Osteocyte (in vitro differentiated cells): ENCODE data around the gene MPL. TPM values are rescaled to one million over a fixed set of nuclear protein-coding genes. Genes with fewer than 3 reads are reported as not detected.

ENCODE experiments used
- DNase-seq: peaks from one replicate; pipeline ENCODE4 v3.0.0; 2021; ENCODE audit warnings: mixed read lengths; ENCODE audit not compliant: unreplicated experiment; ENCODE audit errors: extremely low spot score
- H3K27ac Mint-ChIP-seq: one replicate; pipeline ENCODE4 v1.8.0; 2021; ENCODE audit warnings: mild to moderate bottlenecking, mixed read lengths; ENCODE audit not compliant: unreplicated experiment
- H3K27me3 Mint-ChIP-seq: one replicate; pipeline ENCODE4 v1.8.0; 2021; ENCODE audit warnings: mixed read lengths; ENCODE audit not compliant: unreplicated experiment
- H3K36me3 Mint-ChIP-seq: one replicate; pipeline ENCODE4 v1.8.0; 2021; ENCODE audit warnings: mixed read lengths; ENCODE audit not compliant: unreplicated experiment
- H3K4me1 Mint-ChIP-seq: one replicate; pipeline ENCODE4 v1.8.0; 2021; ENCODE audit warnings: mixed read lengths; ENCODE audit not compliant: unreplicated experiment
- H3K4me3 Mint-ChIP-seq: one replicate; pipeline ENCODE4 v1.8.0; 2021; ENCODE audit warnings: mild to moderate bottlenecking, moderate library complexity, mixed read lengths; ENCODE audit not compliant: unreplicated experiment
- H3K9me3 Mint-ChIP-seq: one replicate; pipeline ENCODE4 v1.8.0; 2021; ENCODE audit warnings: mixed read lengths; ENCODE audit not compliant: unreplicated experiment
- total RNA-seq: library from RNA; stranded (reverse); gene quantifications from 2 replicates; pipeline ENCODE4 v1.2.1, GENCODE V29; 2021
- TF ChIP-seq, protein P1 (sequence below): fragments of 200-600 bp; sonication (generic); IDR thresholded peaks from 2 replicates; pipeline ENCODE4 v1.5.0; 2021; ENCODE audit warnings: antibody characterized with exemption, mild to moderate bottlenecking, moderate library complexity

Gene MPL
- total RNA-seq, 1 donor from 2014 or later = not detected

DNA sequence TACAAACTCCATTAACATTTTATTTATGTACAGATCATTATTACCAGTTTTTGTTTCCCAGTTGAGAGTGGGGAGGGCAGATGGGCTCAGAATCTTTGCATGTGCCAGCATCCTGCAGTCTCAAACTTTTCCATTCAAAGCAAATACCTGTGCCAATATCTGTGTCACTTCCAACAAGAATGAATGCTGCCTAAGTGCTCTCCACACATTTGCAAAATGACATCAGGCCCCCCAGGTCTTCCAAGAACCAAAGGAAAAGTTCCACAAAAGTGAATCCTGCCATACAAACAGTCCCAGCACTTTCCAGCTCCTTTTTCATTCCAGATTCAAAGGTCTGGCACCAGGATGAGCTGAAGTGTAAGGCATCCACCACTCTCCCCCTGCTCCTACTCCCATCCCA is 38.5 kb upstream of the MPL start:
- Mint-ChIP-seq H3K36me3 (no peaks in the 10 kb centered on the region), H3K4me3 (no peak overlapping the region), H3K27me3 (no peaks in the 10 kb centered on the region), H3K4me1 (peaks cover 27% of the 10 kb centered on the region), H3K27ac (no peak overlapping the region), H3K9me3 (no peaks in the 10 kb centered on the region)
- no peak for DNase-seq
- TF ChIP-seq, protein P1, sequence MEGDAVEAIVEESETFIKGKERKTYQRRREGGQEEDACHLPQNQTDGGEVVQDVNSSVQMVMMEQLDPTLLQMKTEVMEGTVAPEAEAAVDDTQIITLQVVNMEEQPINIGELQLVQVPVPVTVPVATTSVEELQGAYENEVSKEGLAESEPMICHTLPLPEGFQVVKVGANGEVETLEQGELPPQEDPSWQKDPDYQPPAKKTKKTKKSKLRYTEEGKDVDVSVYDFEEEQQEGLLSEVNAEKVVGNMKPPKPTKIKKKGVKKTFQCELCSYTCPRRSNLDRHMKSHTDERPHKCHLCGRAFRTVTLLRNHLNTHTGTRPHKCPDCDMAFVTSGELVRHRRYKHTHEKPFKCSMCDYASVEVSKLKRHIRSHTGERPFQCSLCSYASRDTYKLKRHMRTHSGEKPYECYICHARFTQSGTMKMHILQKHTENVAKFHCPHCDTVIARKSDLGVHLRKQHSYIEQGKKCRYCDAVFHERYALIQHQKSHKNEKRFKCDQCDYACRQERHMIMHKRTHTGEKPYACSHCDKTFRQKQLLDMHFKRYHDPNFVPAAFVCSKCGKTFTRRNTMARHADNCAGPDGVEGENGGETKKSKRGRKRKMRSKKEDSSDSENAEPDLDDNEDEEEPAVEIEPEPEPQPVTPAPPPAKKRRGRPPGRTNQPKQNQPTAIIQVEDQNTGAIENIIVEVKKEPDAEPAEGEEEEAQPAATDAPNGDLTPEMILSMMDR = no peak

DNA sequence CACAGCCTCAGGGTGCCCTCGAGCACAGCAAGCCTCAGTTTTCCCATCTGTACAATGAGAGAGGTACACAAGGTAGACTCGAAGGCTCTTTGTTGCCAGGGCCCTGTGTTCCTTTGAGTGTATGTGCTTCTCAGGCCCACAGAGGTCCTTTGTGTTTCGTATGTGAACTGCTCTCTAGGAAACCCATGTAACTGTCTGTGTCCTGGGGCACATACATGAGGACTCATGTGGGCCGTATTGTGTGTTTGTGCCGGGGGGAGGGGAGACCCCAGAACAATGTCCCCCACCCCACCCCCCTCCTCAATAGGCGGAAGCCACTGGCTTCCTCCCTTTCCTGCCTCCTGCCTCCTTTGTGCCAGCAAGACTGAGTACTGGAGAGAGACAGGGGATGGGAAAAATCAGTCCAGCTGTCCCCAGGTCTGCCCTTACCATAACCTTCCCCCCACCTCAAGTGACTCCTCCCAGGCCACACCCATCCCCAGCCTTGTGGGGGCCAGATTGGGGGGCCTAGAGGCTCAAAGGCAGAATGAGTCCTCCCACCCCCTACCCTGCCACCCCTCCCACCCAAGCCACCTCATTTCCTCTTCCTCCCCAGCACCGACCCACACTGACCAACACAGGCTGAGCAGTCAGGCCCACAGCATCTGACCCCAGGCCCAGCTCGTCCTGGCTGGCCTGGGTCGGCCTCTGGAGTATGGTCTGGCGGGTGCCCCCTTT is 37.1 kb upstream of the MPL start, which contains the start of gene TIE1:
TIE1 (plus strand) TSS at position 605 of the 717 bp plus-strand sequence; CDS start at position 695, 90 bp downstream.
- Mint-ChIP-seq H3K27ac (no peak within 1 kb of the TSS), H3K4me3 (no peak within 1 kb of the TSS), H3K27me3 (no peaks in the 10 kb centered on the region), H3K36me3 (no peaks in the 10 kb centered on the region), H3K4me1 (peaks cover 18% of the 10 kb centered on the region), H3K9me3 (no peaks in the 10 kb centered on the region)
- DNase-seq = no peak
- TF ChIP-seq, protein P1 = no peak

- H3K4me1 Mint-ChIP-seq = peaks cover 2% of the 10 kb centered on the region
- H3K9me3 Mint-ChIP-seq = no peaks in the 10 kb centered on the region
- H3K4me3 Mint-ChIP-seq = no peak overlapping the region
- no peaks in the 10 kb centered on the region for H3K27me3 Mint-ChIP-seq
- TF ChIP-seq, protein P1 = no peak
- DNase-seq = no peak
- no peaks in the 10 kb centered on the region for H3K36me3 Mint-ChIP-seq
- H3K27ac Mint-ChIP-seq = no peak overlapping the region
Observed at GRCh38 chr1:43302201-43302600, 35.4 kb upstream of the MPL start.

DNA sequence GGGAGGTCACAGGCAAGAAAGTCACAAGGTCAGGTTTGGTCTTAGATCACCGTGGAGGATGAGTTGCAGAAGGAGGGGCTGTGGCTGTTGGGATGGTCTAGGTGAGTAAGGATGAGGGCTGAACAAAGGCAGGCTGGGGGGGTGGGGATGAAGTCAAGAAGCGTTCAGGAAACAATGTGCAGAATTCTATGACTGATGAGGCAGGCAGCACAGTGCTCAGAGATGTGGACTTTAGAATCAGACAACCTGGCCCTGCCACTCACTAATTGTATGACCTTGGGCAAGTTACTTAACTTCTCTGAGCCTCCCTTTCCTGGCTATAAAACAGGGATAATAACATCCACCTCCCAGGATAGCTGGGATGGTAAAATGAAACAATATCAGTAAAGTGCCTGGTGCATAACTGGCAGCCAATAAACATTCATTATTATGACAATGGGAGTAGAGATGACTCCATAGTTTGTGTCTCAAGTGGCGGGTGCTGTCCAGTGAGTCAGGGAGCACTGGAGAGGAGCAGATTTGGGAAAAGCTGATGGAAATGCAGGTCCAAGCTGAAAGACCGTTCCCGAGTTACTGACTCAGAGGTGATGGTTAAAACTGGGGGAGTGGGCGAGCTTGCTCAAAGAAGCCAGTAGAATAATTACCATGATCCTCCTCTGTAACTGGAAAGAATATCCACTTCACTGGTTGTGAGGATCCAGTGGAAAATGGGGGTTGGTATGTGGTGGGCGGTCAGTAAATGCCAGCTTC is 34.7 kb upstream of the MPL start:
- H3K36me3 Mint-ChIP-seq = no peaks in the 10 kb centered on the region
- no peak for DNase-seq
- H3K9me3 Mint-ChIP-seq = no peaks in the 10 kb centered on the region
- no peak overlapping the region for H3K27ac Mint-ChIP-seq
- peaks cover 2% of the 10 kb centered on the region for H3K4me1 Mint-ChIP-seq
- TF ChIP-seq, protein P1 = no peak
- H3K27me3 Mint-ChIP-seq = no peaks in the 10 kb centered on the region
- no peak overlapping the region for H3K4me3 Mint-ChIP-seq
